SKM-1 treated with dmso at 0.1 percent for 144 hours (cell line): Measurements from ENCODE around the gene CHTF8.

ENCODE experiments used
- DNase-seq: peaks from one replicate; lab custom pipeline; 2025; ENCODE audit not compliant: unreplicated experiment; lab: John Stamatoyannopoulos, UW

CHTF8 gene

DNA sequence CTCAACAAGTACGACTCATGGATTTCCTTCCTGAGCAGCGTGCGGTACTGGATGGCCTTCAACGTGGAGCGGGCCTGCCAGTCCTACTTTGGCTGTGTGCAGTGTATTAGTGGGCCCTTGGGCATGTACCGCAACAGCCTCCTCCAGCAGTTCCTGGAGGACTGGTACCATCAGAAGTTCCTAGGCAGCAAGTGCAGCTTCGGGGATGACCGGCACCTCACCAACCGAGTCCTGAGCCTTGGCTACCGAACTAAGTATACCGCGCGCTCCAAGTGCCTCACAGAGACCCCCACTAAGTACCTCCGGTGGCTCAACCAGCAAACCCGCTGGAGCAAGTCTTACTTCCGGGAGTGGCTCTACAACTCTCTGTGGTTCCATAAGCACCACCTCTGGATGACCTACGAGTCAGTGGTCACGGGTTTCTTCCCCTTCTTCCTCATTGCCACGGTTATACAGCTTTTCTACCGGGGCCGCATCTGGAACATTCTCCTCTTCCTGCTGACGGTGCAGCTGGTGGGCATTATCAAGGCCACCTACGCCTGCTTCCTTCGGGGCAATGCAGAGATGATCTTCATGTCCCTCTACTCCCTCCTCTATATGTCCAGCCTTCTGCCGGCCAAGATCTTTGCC, 17.9 kb downstream of the CHTF8 start:
- no peak for DNase-seq

- DNase-seq = no peak
Measured at GRCh38 chr16:69113216-69113615, 19.2 kb downstream of the CHTF8 start.

- peak; percentile 56 for DNase-seq
Measured at GRCh38 chr16:69112285-69113129, 19.9 kb downstream of the CHTF8 start.

DNA sequence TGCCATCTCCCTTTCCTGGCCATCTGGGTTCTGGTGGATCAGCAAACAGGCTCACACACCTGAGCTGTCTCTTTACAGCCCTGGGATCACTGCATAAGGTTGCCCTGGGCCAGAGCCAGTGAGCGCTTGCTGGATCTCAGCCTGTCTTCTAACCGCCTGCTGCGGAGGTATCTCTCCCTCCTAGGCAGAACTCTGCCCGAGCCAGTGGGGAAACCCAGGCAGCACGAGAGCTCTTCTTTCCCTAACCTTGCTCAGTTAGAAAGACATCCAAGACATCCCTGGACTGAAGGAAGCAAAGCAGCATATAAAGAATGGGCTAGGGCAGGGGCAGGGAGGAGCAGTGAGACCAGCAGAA, 20.5 kb downstream of the CHTF8 start:
- DNase-seq = no peak

DNA sequence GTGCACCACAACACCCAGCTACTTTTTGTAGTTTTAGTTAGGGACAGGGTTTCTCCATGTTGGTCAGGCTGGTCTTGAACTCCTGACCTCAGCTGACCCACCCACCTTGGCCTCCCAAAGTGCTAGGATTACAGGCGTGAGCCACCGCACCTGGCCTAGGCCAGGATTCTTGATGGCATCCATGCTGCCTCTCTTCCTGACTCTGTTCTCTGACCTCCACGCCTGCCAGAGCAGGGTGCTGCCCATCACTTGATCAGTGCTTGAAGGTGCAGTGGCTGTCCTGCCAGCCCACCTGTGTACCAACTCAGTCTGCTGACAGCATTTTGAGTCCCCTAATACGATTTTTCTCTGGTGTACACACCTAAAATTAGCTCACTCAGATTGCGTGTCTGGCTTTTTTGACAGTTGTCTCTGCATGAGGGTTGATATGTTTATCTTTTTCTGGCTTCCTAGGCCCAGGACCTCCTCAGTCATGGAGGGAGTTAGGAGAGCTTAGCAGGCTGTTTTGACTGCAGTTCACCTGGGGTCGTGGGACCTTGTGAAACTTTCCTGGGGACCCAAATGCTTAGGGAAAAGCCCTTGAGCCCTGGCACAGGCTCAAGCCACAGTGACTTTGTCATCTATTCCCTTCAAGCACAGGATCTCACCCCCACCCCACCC, 21.0 kb downstream of the CHTF8 start:
- DNase-seq = no peak

GRCh38 chr16:69110406-69110805, 22.0 kb downstream of the CHTF8 start:
- DNase-seq = no peak

DNA sequence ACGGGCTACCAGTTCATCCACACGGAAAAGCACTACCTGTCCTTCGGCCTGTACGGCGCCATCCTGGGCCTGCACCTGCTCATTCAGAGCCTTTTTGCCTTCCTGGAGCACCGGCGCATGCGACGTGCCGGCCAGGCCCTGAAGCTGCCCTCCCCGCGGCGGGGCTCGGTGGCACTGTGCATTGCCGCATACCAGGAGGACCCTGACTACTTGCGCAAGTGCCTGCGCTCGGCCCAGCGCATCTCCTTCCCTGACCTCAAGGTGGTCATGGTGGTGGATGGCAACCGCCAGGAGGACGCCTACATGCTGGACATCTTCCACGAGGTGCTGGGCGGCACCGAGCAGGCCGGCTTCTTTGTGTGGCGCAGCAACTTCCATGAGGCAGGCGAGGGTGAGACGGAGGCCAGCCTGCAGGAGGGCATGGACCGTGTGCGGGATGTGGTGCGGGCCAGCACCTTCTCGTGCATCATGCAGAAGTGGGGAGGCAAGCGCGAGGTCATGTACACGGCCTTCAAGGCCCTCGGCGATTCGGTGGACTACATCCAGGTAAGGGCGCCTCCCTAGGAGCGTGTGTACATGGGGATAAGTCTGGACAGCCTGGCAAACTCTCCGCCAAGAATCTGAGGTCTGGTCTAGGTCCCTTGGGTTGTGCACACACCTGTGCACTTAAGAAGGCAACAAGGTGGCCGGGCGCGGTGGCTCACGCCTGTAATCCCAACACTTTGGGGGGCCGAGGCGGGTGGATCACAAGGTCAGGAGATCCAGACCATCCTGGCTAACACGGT, 22.7 kb downstream of the CHTF8 start:
- DNase-seq = no peak

DNA sequence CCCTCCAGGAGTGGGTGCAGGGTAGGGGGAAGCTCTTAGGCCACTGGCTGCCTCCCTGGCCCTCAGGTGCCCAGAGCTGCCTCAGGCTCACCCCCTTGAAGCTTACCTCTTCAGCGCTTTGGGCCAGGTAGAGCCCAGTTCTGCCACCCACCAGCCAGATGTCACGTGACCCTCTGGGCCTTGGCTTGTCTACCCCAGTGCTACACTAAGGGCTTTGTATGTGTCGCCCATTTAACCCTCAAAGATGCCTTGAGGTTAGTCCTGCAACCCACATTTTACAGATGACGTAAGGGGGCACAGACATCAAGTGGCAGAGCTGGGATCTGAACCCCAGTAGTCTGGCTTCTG, 23.5 kb downstream of the CHTF8 start:
- DNase-seq = no peak

DNA sequence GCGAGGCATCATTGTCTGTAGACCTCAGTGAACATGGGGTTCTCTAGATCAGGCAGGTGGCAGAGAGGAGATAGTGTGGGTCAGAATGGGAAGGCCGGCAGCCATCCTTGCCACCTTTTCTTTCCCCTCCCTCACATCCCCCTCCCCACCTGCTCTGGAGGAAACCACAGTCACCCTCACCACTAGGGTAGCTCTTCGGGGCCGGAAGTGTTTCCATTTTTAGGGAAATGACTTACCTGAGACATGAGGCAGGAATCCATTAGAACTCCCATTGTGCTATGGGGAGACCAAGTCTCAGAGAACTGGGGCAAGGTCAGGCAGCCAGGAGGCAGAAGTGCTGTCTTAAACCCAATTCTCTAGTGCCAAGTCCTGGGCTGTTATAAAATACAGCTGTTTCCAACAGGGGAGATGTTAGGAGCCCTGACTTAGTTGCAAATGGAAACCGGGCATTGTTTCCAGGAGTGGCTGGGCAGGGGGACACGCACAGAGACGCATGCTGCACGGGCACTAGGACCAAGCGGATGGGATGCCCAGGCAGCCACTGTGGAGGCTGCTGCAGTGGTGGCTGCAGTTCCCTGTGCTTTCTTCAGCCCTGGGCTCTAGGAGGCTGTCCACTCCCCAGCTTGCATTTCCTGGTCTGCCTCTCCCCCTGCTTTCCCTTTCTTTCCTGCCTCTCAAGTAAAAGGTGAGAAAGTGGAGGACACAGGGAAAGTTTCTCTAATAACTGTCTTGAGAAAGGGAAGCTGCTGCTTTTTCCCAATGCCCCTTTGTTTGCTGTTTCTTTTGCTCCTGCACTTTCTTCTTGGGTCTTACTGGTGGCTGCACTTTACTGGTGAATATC, 24.1 kb downstream of the CHTF8 start:
- DNase-seq = no peak

- DNase-seq = no peak
Measured at GRCh38 chr16:69107316-69107962, 24.9 kb downstream of the CHTF8 start.

DNA sequence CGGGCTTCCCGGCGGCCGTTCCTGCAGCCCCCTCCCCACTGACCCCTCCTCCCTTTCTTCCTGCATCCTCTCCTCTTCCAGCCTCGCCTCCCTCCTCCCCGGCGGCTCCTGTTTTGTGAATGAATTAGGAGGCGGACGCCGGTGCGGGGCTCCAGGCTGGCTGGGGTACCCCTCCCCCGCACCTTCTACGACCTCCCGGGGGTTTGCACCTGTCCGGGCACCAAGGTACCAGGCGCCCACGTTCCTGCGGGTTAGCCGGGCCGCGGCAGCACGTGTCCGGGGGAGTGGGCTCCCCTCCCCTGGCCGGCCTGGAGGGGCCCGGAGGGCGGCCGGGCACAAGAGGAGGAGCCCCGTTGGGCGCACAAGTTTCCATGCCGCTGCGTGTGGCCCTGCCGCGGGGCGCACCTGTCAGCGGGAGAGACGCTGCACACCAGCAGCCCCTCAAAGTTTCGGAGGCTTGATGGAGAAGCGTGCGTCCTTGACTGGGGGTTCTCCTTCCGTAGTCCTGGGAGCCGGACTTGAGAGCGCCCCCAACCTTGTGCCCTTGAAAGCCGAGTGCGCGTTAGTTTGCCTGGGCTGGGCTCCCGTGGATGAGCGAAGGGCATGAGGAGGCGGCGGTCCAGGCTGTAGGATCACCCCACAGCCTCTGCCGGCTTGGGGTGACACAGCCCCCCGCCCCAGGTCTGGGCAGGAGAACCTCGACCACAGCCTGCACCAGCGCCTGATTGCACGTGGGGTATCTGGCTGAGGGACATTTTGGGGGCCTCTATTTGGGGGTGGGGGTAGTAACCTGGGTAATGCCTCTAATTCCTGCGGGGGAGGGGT, 25.7 kb downstream of the CHTF8 start:
- no peak for DNase-seq

- peak; percentile 41 for DNase-seq
Measured at GRCh38 chr16:69105501-69106361, 26.7 kb downstream of the CHTF8 start, which contains the start of gene HAS3. HAS3 (plus strand) TSS chr16:69105653; CDS start chr16:69109396, 3,743 bp downstream.

DNA sequence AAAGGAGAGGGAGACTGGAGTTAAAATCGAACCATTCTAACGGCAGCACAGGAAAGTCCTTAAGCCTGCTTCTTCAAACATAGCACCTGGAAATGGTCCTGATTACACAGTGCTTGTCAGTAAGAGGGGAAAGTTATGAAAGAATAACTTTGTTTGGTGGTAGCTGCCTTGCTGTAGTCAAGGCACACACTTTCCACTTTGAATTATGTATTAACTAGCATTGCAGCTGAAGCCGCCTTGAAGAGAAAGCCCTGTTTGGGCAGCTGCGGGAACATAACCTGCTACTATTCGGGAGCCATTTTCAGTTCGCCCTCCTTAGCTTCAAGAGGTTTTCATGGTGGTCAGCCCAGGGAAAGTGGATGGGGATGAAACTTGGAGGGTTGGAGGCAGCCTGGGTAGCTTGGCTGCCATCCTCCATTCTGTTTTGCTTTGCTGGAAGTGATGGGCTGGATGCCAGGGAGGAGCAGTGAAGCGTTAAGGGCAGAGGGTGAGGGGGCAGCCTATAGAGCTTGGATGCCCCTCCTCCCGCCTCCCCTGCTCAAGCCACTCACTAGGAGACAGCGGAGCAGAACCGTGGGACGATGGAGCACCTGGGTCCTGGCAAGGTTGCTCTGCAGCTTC, 32.2 kb downstream of the CHTF8 start:
- no peak for DNase-seq

DNA sequence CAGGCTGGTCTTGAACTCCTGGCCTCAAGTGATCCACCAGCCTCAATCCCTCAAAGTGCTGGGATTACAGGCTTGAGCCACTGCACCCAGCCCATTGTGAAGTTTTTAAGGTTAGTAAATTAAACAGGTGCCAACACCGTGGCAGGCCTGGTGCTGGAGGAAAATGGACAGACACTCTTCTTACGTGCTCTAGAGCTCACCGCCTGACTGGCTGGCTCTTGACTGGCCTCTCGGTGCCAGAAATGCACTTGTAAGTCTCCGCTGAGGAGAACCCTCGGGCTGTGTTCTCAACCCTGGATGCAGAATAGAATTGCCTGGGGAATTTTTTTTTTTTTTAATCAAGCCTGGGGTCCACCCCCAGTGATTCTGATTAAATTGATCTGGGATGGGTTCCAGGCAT, 37.2 kb downstream of the CHTF8 start:
- DNase-seq = no peak

DNA sequence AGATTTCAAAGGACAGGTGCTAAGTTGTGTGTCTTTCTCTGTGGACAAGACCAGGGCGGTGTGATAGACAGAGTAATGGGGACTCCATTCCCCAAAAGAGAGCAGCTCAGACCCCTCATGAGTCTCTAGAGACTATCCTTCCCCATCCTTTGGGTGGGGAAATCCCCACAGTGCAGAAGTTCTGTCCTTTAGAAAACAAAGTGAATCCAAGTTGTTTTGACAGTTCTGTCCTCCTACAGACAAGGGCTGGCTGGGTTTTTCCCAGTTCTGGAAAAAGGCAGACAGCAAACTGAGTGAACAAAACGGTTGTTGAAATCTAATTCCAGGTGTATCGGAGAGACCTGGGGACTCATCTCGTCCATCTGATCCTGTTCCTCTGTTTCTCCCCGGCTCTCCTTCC, 37.9 kb downstream of the CHTF8 start:
- no peak for DNase-seq

DNA sequence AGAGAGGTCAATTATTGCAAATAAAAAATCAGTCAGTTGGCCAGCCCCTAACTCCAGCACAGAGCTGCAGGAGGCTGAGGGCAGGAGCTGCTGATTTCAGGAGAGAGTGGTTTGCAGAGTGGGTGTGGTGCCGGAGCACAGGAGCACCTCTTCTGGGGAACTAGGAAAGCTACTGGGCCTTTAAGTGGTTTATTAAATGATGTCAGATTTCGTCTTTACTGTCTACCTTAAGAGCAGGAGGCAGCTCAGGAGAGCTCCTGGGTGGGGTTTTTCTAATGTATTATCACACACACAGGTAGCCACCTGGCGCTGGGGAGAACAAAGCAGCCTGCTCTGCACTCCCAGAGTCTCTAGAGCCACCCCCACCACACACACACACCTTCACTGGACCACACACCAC, 38.4 kb downstream of the CHTF8 start:
- no peak for DNase-seq

GRCh38 chr16:69089091-69089910, 43.1 kb downstream of the CHTF8 start:
- no peak for DNase-seq
